Esophagus squamous epithelium (tissue), 4 donors: Measurements from ENCODE around the gene DLG2.

Source experiments
- CTCF ChIP-seq, 6 experiments: fragments of 450-650 bp in 4 of 6; fragments of 200-600 bp in 2 of 6; sonication (generic) in 2 of 6; IDR thresholded peaks; one replicate each; pipeline ENCODE4 v1.5.1; 2016 to 2019; ENCODE audit warnings: antibody characterized with exemption in 6 of 6, mild to moderate bottlenecking in 4 of 6, moderate library complexity in 4 of 6
- POLR2A ChIP-seq, 4 donors: fragments of 450-650 bp; IDR thresholded peaks; one replicate each; pipeline ENCODE4 v1.6.1; 2017; ENCODE audit warnings: antibody characterized with exemption in 4 of 4, mild to moderate bottlenecking in 4 of 4, moderate library complexity in 3 of 4

- no peak for TF ChIP-seq POLR2A (IDR thresholded peaks at IDR 0.05)
- TF ChIP-seq CTCF (IDR thresholded peaks at IDR 0.05) = no peak
These were observed 151.3 kb downstream of the DLG2 start for GRCh38 chr11:85475660-85476517.
